AG04449 (cell line): ENCODE results near the gene HERC2.

Experiments
- CTCF ChIA-PET: fragments of 350-600 bp; formaldehyde crosslinking; extraction: SDS; loops from one replicate; lab custom pipeline; 2021; ENCODE audit warnings: antibody characterized with exemption; lab: Yijun Ruan, JAX
- POLR2A ChIA-PET: fragments of 400-600, 350-600 bp; formaldehyde crosslinking; extraction: SDS; loops from one replicate; lab custom pipeline; 2020; ENCODE audit warnings: antibody characterized with exemption, inconsistent platforms; lab: Yijun Ruan, JAX
- DNase-seq: peaks from one replicate; pipeline ENCODE4 v3.0.0-alpha.2; 2010; ENCODE audit warnings: low read depth, low spot score
- H3K4me3 ChIP-seq: 2 replicates; pipeline ENCODE4 v1.5.1; 2011; ENCODE audit warnings: low read depth, mild to moderate bottlenecking, control low read depth, low read length
- CTCF ChIP-seq: IDR thresholded peaks from one replicate; pipeline ENCODE4 v1.5.1; 2011; ENCODE audit warnings: mild to moderate bottlenecking, moderate library complexity, low read length, control low read depth, inconsistent platforms; ENCODE audit not compliant: insufficient read depth; ENCODE audit errors: missing control alignments

Gene HERC2

GRCh38 chr15:28104326-28104725, 217.7 kb downstream of the HERC2 start:
- DNase-seq, result no peak
- no peak overlapping the region for H3K4me3 ChIP-seq
- ChIA-PET CTCF (interaction anchor here (1.1 to 1.7 kb wide), 2 partner anchors 22 to 1213 kb away, joined by 4 to 9 read pairs; no protein-coding TSS in a partner anchor), POLR2A (no interaction called here)
- TF ChIP-seq CTCF, result no peak

- CTCF ChIA-PET, result interaction anchor here (1.1 to 1.7 kb wide), 2 partner anchors 23 to 1212 kb away, joined by 4 to 9 read pairs; no protein-coding TSS in a partner anchor
- POLR2A ChIA-PET, result no interaction called here
- TF ChIP-seq CTCF, result no peak
- no peak for DNase-seq
- H3K4me3 ChIP-seq, result no peak overlapping the region
These were observed 218.1 kb downstream of the HERC2 start for GRCh38 chr15:28103831-28104230.

GRCh38 chr15:28101983-28102441, 220.0 kb downstream of the HERC2 start:
- ChIA-PET CTCF (interaction anchor here (1.2 kb wide), 1 partner anchor 24 kb away, joined by 3 read pairs; no protein-coding TSS in a partner anchor), POLR2A (no interaction called here)
- no peak for TF ChIP-seq CTCF
- no peak for DNase-seq
- no peak overlapping the region for H3K4me3 ChIP-seq

GRCh38 chr15:28101201-28101600, 220.8 kb downstream of the HERC2 start:
- H3K4me3 ChIP-seq, result no peak overlapping the region
- no peak for DNase-seq
- no peak for TF ChIP-seq CTCF
- POLR2A ChIA-PET, result no interaction called here
- CTCF ChIA-PET, result interaction anchor here (1.2 kb wide), 1 partner anchor 25 kb away, joined by 3 read pairs; no protein-coding TSS in a partner anchor

- TF ChIP-seq CTCF, result no peak
- POLR2A ChIA-PET, result no interaction called here
- no peak overlapping the region for H3K4me3 ChIP-seq
These were observed 221.3 kb downstream of the HERC2 start for GRCh38 chr15:28100516-28101195.

GRCh38 chr15:28099555-28100140, 222.3 kb downstream of the HERC2 start:
- CTCF ChIA-PET, result interaction anchor here (0.9 to 2.2 kb wide), 3 partner anchors 24 to 78 kb away, joined by 4 to 7 read pairs (median 6); no protein-coding TSS in a partner anchor
- DNase-seq, result no peak
- TF ChIP-seq CTCF, result no peak
- peak overlapping the region; percentile 30; the same call in 1 of the 2 replicates for H3K4me3 ChIP-seq
- POLR2A ChIA-PET, result no interaction called here

More at GRCh38 chr15:28100516-28101195, 221.3 kb downstream of the HERC2 start:
- CTCF ChIA-PET, result no interaction called here
- no peak for DNase-seq
